PFSK-1 (cell line): ENCODE results near the gene CLDND2. TPM values are rescaled to one million over a fixed set of nuclear protein-coding genes. Genes with fewer than 3 reads are reported as not detected.

Source experiments
- FOXP2 ChIP-seq: optimal IDR thresholded peaks from 2 replicates; pipeline ENCODE3; 2011; ENCODE audit warnings: borderline replicate concordance, control low read depth, inconsistent platforms; ENCODE audit not compliant: insufficient read depth; ENCODE audit errors: extremely low read length, extremely low read depth
- POLR2AphosphoS5 ChIP-seq: IDR thresholded peaks from 2 replicates; pipeline ENCODE4 v1.6.1; 2012; ENCODE audit warnings: low read depth, mild to moderate bottlenecking, control low read depth, low read length, moderate library complexity
- REST ChIP-seq, 2 experiments: IDR thresholded peaks; 2 replicates each; pipeline versions ENCODE4 v1.6.1 to v1.8.0; 2011 to 2012; ENCODE audit warnings: low read depth in 2 of 2, low read length in 2 of 2, control low read depth in 1 of 2, inconsistent platforms in 1 of 2, mild to moderate bottlenecking in 1 of 2, moderate library complexity in 1 of 2; ENCODE audit not compliant: insufficient read depth in 1 of 2
- SIN3A ChIP-seq: IDR thresholded peaks from 2 replicates; pipeline ENCODE4 v1.6.1; 2012; ENCODE audit warnings: mild to moderate bottlenecking, low read length, moderate library complexity, borderline replicate concordance; ENCODE audit not compliant: insufficient read depth
- TAF1 ChIP-seq: IDR thresholded peaks from 2 replicates; pipeline ENCODE4 v1.6.1; 2012; ENCODE audit warnings: low read length, control low read depth, borderline replicate concordance; ENCODE audit not compliant: insufficient read depth
- polyA plus RNA-seq: library from polyadenylated mRNA; unstranded; fragments of >200 nt; gene quantifications from one replicate; pipeline ENCODE4 v1.2.1, GENCODE V29; 2012; ENCODE audit warnings: low read depth, missing spikeins; ENCODE audit not compliant: insufficient read length

Gene CLDND2
- 2.5 TPM for polyA plus RNA-seq

GRCh38 chr19:51368366-51369282 lies at the start of gene CLDND2:
Gene CLDND2 (minus strand): TSS chr19:51369003. CDS start chr19:51368577, 426 bp downstream.
- no peak for TF ChIP-seq FOXP2
- no peak for TF ChIP-seq TAF1
- no peak for TF ChIP-seq REST (IDR thresholded peaks at IDR 0.05; ENCODE audit: insufficient read depth in 1 of 2, low read depth in 2 of 2, low read length in 2 of 2)
- TF ChIP-seq POLR2AphosphoS5 = no peak
- no peak for TF ChIP-seq SIN3A

DNA sequence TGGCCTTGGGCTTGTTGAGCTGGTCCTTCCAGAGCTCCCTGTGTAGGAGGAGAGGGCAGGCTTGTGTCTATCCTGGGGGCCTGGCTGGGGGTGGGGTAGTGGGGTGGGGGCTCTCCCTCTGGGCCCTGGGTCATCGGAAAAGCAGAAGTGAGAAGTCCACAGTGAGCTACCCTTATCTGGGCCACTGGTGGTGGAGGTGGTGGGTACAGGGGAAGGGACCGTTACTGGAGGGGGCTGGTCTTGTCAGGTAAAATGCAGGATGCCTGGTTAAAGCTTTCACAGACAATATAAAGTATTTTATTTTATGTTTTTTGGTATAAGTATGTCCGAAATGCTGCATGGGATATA lies 49.0 kb upstream of the CLDND2 start:
- TF ChIP-seq TAF1 = no peak
- TF ChIP-seq SIN3A = no peak
- no peak for TF ChIP-seq FOXP2
- no peak for TF ChIP-seq REST (IDR thresholded peaks at IDR 0.05; ENCODE audit: insufficient read depth in 1 of 2, low read depth in 2 of 2, low read length in 2 of 2)
- no peak for TF ChIP-seq POLR2AphosphoS5

GRCh38 chr19:51417107-51417809 lies 48.5 kb upstream of the CLDND2 start, which contains the start of gene SIGLEC10:
Gene SIGLEC10 (minus strand): TSS chr19:51417642. CDS start chr19:51417581, 61 bp downstream.
- TF ChIP-seq SIN3A (no peak), REST (IDR thresholded peaks at IDR 0.05; ENCODE audit: insufficient read depth in 1 of 2, low read depth in 2 of 2, low read length in 2 of 2) (no peak), POLR2AphosphoS5 (no peak), TAF1 (no peak), FOXP2 (no peak)

GRCh38 chr19:51415187-51415586 lies 46.4 kb upstream of the CLDND2 start:
- TF ChIP-seq REST (IDR thresholded peaks at IDR 0.05; ENCODE audit: insufficient read depth in 1 of 2, low read depth in 2 of 2, low read length in 2 of 2) = no peak
